K562 (cell line): ENCODE measurements around the gene RBM7. TPM values are rescaled to one million over a fixed set of nuclear protein-coding genes. Genes with fewer than 3 reads are reported as not detected.
A peak's percentile ranks its signal among the peaks of the same experiment; 100 is the strongest.

Experiments used
- BACH1 ChIP-seq: fragments of 200-800 bp; sonication (Bioruptor generic); IDR thresholded peaks from 2 replicates; pipeline ENCODE4 v1.6.1; 2016; ENCODE audit warnings: missing genetic modification characterization, missing compliant biosample characterization
- CBFA2T2 ChIP-seq: fragments of 450-650 bp; conservative IDR thresholded peaks from 2 replicates; pipeline ENCODE4 v1.6.1; 2017; ENCODE audit warnings: mild to moderate bottlenecking
- CBFA2T3 ChIP-seq: fragments of 450-650 bp; IDR thresholded peaks from 2 replicates; pipeline ENCODE4 v1.6.1; 2017
- CEBPZ ChIP-seq: fragments of 150-350 bp; IDR thresholded peaks from 2 replicates; pipeline ENCODE4 v1.6.1; 2014; ENCODE audit warnings: low read depth, mild to moderate bottlenecking, low read length, borderline replicate concordance
- CREB1 ChIP-seq, 2 experiments: sonication (generic) in 1 of 2; formaldehyde crosslinking in 1 of 2; IDR thresholded peaks; 2 replicates each; pipeline versions ENCODE4 v1.6.1 to v1.8.0; 2012 to 2022; ENCODE audit warnings: inconsistent platforms in 1 of 2, mild to moderate bottlenecking in 1 of 2, missing genetic modification reagents in 1 of 2, moderate library complexity in 1 of 2
- CTBP1 ChIP-seq: fragments of 450-650 bp; IDR thresholded peaks from 2 replicates; pipeline ENCODE4 v1.6.1; 2016; ENCODE audit warnings: borderline replicate concordance
- DNMT1 ChIP-seq: fragments of 450-650 bp; IDR thresholded peaks from 2 replicates; pipeline ENCODE4 v1.6.1; 2016; ENCODE audit warnings: antibody characterized with exemption, mild to moderate bottlenecking
- GATAD2B ChIP-seq: fragments of 450-650 bp; IDR thresholded peaks from 2 replicates; pipeline ENCODE4 v1.6.1; 2017; ENCODE audit warnings: mild to moderate bottlenecking, borderline replicate concordance
- HBP1 ChIP-seq: fragments of 450-650 bp; formaldehyde crosslinking; IDR thresholded peaks from 2 replicates; pipeline ENCODE4 v1.4.0; 2022; ENCODE audit warnings: missing genetic modification characterization
- KLF1 ChIP-seq: fragments of 450-650 bp; IDR thresholded peaks from 2 replicates; pipeline ENCODE4 v1.6.1; 2016; ENCODE audit warnings: missing genetic modification characterization, missing compliant biosample characterization
- MXI1 ChIP-seq: IDR thresholded peaks from 2 replicates; pipeline ENCODE4 v1.6.1; 2011; ENCODE audit warnings: low read depth, mild to moderate bottlenecking, improper control_type of control experiment, low read length
- MYC ChIP-seq, 2 experiments: fragments of 250-450 bp in 1 of 2; sonication (Bioruptor Pico) in 1 of 2; IDR thresholded peaks; 2 replicates each; pipeline versions ENCODE4 v1.5.1 to v1.6.1; 2012 to 2021; ENCODE audit warnings: low read depth in 2 of 2, borderline replicate concordance in 1 of 2, improper control_type of control experiment in 1 of 2, low read length in 1 of 2, mild to moderate bottlenecking in 1 of 2, moderate library complexity in 1 of 2
- PML ChIP-seq: IDR thresholded peaks from 2 replicates; pipeline ENCODE4 v1.6.1; 2012; ENCODE audit warnings: low read length, inconsistent platforms
- PTTG1 ChIP-seq: fragments of 450-650 bp; IDR thresholded peaks from 2 replicates; pipeline ENCODE4 v1.6.1; 2016; ENCODE audit warnings: low read depth, mild to moderate bottlenecking, missing genetic modification characterization, missing compliant biosample characterization
- RFX1 ChIP-seq: fragments of 450-650 bp; IDR thresholded peaks from 2 replicates; pipeline ENCODE4 v1.6.1; 2016; ENCODE audit warnings: mild to moderate bottlenecking, moderate library complexity
- SETDB1 ChIP-seq: IDR thresholded peaks from one replicate; pipeline ENCODE4 v1.6.1; 2012; ENCODE audit warnings: low read length, control low read depth, inconsistent platforms
- SNAPC5 ChIP-seq: fragments of 250-450 bp; sonication (Bioruptor Pico); IDR thresholded peaks from 2 replicates; pipeline ENCODE4 v1.8.0; 2021; ENCODE audit warnings: moderate library complexity, mild to moderate bottlenecking, inconsistent platforms
- ZBTB9 ChIP-seq: fragments of 450-650 bp; formaldehyde crosslinking; IDR thresholded peaks from 2 replicates; pipeline ENCODE4 v1.4.0; 2020; ENCODE audit warnings: mild to moderate bottlenecking, moderate library complexity
- ZFP1 ChIP-seq: fragments of 450-650 bp; formaldehyde crosslinking; IDR thresholded peaks from 2 replicates; pipeline ENCODE4 v1.4.0; 2020; ENCODE audit warnings: mild to moderate bottlenecking, mixed read lengths
- ZFP30 ChIP-seq: fragments of 250-450 bp; sonication (Bioruptor Pico); IDR thresholded peaks from 2 replicates; pipeline ENCODE4 v1.8.0; 2022; ENCODE audit warnings: moderate library complexity, mild to moderate bottlenecking, inconsistent platforms, borderline replicate concordance
- ZNF511 ChIP-seq: sonication (generic); formaldehyde crosslinking; IDR thresholded peaks from 2 replicates; pipeline ENCODE4 v1.8.0; 2022; ENCODE audit warnings: mild to moderate bottlenecking, missing genetic modification reagents
- ZNF785 ChIP-seq: fragments of 250-450 bp; sonication (Bioruptor Pico); IDR thresholded peaks from 2 replicates; pipeline ENCODE4 v1.4.0; 2020; ENCODE audit warnings: mild to moderate bottlenecking
- polyA plus RNA-seq, 8 experiments: library from polyadenylated mRNA; depleted of rRNA in 4 of 8; stranded (reverse) in 5 of 8; unstranded in 3 of 8; fragments of >200 nt; fragmentation: Nextera tagmentation in 2 of 8; fragmentation: Illumina TruSeq in 1 of 8; extraction: Ambion mirVana in 2 of 8; extraction: Trizol in 1 of 8; gene quantifications; 2 replicates each; pipeline versions ENCODE4 v1.2.1 to v1.2.3, GENCODE V29; 2011 to 2014; ENCODE audit warnings: inconsistent platforms in 1 of 8, missing spikeins in 1 of 8
- total RNA-seq, 7 experiments: library from RNA; depleted of rRNA in 6 of 7; stranded (reverse); fragments of >200 nt in 6 of 7; fragmentation: Illumina TruSeq in 2 of 7; extraction: Trizol in 2 of 7; gene quantifications; 2 replicates each; pipeline versions ENCODE4 v1.2.1 to v1.2.3, GENCODE V29; 2011 to 2021; ENCODE audit warnings: low replicate concordance in 1 of 7

RBM7 gene
- total and polyA plus RNA-seq, 9 of the 15 experiments (the other 6 are each of a cell fraction or from before 2014, with no cell fraction given) = 26.0 to 76.8 (median 49.6) TPM

GRCh38 chr11:114440121-114440860 lies 39.8 kb downstream of the RBM7 start (continued):
- no peak for TF ChIP-seq PTTG1 (tag)
- TF ChIP-seq HBP1 = no peak
- TF ChIP-seq CBFA2T2 = no peak
- TF ChIP-seq RFX1 = no peak
- TF ChIP-seq SETDB1 = no peak
- TF ChIP-seq ZNF511 = no peak
- TF ChIP-seq CBFA2T3 = 0 out of 2 replicates have a peak, but pooled peaks have one; percentile 0
- no peak for TF ChIP-seq KLF1
- no peak for TF ChIP-seq MXI1
- TF ChIP-seq ZFP30 (CRISPR knock-in tag) = no peak
- no peak for TF ChIP-seq PML
- 0 out of 2 replicates have a peak, but pooled peaks have one; percentile 30 for TF ChIP-seq BACH1 (tag)
- no peak for TF ChIP-seq ZNF785 (CRISPR knock-in tag)
- TF ChIP-seq MYC (IDR thresholded peaks at IDR 0.05; ENCODE audit: low read depth, low read length) = no peak
- TF ChIP-seq MYC (CRISPR knock-in tag; IDR thresholded peaks at IDR 0.05; ENCODE audit: borderline replicate concordance, low read depth) = no peak
- TF ChIP-seq CEBPZ = no peak
- 0 out of 2 replicates have a peak, but pooled peaks have one; percentile 58 for TF ChIP-seq GATAD2B
- TF ChIP-seq CTBP1 = no peak
- TF ChIP-seq CREB1 (IDR thresholded peaks at IDR 0.05) = no peak
- no peak for TF ChIP-seq CREB1 (CRISPR knock-in tag; IDR thresholded peaks at IDR 0.05)
- TF ChIP-seq ZBTB9 (CRISPR knock-in tag) = no peak
- no peak for TF ChIP-seq SNAPC5
- no peak for TF ChIP-seq ZFP1 (CRISPR knock-in tag)
- TF ChIP-seq DNMT1 = no peak
